Activated T-helper 1 cell treated with anti-CD3 and anti-CD28 coated beads, Interleukin-2, amount 50 U/mL, for 16 hours (primary cell): ENCODE results near the gene DCLRE1C.
"Not testable (repeated sequence)": the region's sequence is repeated elsewhere in the genome, so short reads cannot be mapped to it uniquely, and the experiment has no call there.

ENCODE experiments used
- DNase-seq, 2 donors: peaks; one replicate each; pipeline ENCODE4 v3.0.0-alpha.2; 2020; ENCODE audit warnings: low read depth in 1 of 2, low spot score in 1 of 2

The DCLRE1C gene

DNA sequence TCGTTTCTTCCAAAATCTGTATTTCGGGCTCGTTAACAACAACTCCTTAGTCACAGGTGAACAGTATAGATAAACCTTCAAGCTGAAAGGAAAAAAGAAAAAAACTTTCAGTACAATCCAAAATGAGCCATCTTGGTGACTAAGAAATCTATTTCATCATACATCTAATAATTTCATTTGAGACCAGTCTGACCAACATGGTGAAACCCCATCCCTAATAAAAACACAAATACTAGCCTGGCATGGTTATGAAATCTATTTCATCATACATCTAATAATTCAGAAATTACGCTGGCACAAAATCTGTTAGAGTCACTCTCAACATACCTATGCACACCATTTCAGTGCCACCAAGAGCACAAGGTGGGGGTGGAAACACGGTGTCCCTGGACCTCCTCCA, 8.8 kb downstream of the DCLRE1C start:
- no peak for DNase-seq

- not testable (repeated sequence) for DNase-seq
Observed at GRCh38 chr10:14942950-14943338, 11.0 kb downstream of the DCLRE1C start.

DNA sequence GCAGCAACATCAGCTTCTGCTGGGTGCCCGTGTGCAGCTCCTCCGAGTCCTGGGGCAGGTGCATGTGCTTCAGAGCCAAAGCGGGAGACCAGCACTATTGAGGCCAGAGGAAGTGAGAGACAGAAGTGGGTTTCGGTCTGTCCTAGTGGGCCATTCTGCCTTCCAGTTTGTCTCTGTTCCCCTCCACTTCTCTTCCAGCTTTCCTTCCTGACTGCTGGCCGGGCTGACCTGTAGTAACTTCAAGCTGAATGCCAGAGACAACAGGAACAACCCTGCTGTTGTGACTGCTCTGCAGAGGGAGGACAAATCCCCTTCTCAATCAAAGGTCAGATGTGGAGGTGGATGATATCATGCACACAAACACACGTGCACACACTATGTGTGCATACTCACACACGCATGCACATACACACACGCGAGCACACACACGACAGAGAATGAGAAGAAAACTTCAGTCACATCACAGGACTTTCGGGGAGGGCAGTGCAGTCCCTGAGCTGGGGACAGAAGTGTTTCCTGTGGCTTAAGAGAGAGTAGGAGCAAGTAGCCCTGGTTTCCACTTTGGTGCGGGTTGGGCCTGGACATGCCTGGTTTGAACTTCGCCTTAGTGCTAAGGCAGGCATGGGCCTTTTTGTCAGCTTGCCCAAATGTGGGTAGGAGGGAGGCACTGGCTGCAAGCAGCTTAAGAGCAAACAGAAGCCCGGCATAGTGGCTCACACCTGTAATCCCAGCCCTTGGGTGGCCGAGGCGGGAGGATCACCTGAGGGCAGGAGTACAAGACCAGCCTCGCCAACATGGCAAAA, 11.5 kb downstream of the DCLRE1C start:
- not testable (repeated sequence) for DNase-seq

GRCh38 chr10:14938971-14939370, 14.9 kb downstream of the DCLRE1C start:
- DNase-seq = not testable (repeated sequence)

DNA sequence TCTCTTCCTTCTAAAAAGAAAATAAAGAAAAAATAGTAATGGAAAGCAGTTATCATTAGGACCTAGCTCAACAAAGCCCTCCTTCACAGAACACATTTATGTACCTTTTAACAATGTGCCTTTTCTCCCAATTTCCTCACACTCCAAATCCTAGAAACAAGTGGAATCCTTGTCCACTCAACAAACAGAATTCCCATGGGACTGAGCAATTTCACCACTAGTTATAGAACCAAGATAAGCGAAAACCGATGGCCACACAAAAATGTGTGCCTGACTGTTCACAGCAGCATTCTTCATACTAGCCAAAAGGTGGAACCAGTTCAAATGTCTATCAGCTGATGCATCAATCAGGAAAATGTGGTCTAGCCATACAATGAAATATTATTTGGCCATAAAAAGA, 17.3 kb downstream of the DCLRE1C start:
- DNase-seq = no peak

- no peak for DNase-seq
Observed at GRCh38 chr10:14930610-14931009, 23.3 kb downstream of the DCLRE1C start.

DNA sequence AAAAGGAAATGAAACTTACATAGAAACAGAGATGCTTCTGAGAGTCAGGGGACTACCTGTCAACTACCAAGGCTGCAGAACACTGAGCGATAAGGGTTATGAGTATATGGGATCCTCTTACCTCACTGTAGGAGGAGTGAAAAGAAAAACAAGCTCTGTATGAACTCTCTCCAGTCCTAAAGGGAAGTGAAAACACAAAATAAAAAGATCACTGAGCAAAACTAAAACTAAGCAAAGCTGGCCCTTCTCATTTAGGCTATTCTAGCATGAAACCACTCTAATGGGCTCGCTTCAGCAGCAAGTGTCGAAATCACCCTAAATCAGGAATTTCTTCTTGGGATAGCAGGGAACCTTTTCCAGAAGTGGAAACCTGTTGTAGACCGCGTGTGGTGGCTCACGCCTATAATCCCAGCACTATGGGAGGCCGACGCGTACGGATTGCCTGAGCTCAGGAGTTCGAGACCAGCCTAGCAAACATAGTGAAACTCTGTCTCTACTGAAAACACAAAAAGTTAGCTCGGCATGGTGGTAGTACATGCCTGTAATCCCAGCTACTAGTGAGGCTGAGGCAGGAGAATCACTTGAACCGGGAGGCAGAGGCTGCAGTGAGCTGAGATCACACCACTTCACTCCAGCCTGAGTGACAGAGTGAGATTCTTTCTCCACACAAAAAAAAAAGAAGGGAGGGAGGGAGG, 27.0 kb downstream of the DCLRE1C start:
- no peak for DNase-seq

DNA sequence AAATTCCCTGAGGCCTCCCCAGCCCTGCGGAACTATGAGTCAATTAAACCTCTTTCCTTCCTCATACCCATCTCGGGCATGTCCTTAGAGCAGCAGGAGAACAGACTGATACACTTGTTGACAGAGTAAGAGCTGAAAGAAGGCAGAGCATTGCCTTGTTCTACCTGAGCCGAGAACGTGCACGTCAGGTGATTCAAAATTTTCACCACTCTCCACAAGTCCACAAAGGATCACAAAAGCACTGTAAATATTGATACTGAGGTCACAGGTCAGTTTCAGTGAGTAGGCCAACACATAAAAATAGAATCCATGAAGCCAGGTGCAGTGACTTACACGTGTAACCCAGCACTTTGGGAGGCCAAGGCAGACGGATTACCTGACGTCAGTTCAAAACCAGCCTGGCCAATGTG, 27.8 kb downstream of the DCLRE1C start:
- no peak for DNase-seq

DNA sequence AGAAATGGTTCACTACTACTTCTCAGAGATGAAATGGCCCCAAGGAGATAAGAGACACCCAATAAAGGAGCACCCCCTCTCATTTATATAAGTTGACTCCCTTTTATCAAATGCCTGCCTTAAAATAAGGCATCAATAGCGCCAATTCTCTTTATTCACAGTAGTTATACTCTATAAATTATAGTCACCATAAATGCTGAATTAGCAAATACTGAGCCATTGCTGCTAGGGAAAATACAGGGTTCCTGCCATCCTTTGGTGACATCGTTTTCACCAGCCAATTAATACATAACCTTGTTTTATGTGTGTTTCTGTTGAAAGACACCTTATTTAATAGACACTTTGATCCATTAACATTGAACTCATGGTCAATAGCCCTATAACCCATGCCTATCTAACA, 28.6 kb downstream of the DCLRE1C start:
- DNase-seq = no peak

- no peak for DNase-seq
Observed at GRCh38 chr10:14924013-14924412, 29.9 kb downstream of the DCLRE1C start.

DNA sequence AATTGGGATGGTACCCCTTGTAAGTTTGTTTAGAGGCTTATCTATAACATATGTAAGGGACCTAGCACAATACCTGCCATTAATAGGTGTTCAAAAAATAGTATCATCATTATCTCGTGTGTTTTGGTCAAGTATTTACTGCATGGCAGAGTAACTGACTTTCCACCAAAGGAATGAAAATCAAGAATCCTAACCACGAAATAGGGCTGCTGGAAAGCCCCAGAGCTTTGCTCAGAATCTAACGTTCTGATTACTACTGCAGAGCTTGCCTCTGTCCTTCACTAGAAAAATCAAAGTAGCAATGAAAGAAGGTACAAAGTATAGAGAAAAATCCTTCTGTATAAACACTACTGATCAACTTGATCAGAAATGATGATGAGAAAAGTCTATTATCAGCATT, 34.9 kb downstream of the DCLRE1C start:
- DNase-seq = no peak

GRCh38 chr10:14917827-14918226, 36.1 kb downstream of the DCLRE1C start:
- no peak for DNase-seq

GRCh38 chr10:14916600-14916999, 37.3 kb downstream of the DCLRE1C start:
- no peak for DNase-seq

GRCh38 chr10:14911801-14912200, 42.1 kb downstream of the DCLRE1C start:
- DNase-seq = no peak

DNA sequence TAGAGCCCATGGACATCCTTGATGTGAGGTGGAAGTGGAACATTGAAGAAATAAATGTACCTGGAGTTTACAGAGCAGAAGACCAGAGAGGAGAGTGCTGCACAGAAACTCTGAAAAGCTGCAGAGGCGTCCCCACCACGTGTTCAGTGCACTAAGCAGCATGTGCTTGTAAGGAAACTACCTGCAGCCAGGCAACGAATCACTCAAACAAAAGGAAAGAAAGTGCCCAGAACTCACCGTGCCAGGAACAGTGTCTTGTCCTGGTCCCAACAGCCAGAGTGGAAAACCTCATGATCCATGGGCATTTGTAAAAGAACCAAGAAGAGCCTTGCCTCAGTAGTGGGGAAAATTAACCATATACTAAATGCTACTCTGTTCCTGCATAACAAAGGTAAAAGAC, 42.9 kb downstream of the DCLRE1C start:
- DNase-seq = no peak

DNA sequence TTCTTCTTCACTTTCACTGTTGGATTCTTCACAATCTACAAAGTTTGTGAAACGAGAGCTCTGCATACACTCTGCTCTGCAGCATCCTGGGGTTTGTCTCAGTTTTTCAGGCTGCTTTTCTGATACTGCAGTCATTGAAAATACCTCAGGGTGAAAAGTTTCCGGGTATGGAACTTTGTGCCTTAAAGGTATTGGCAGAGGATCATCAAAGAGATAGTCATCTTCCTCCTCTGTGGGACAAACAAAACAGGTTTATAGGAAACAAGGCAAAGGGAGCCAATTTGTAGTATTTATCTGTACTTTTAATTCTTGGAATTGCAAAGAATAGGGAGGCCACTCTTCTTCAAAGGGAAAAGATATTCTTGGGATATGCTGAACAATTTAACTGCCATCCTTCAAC, 44.8 kb downstream of the DCLRE1C start:
- no peak for DNase-seq

- DNase-seq = not testable (repeated sequence)
Observed at GRCh38 chr10:14907591-14907990, 46.3 kb downstream of the DCLRE1C start.

GRCh38 chr10:14906765-14907164, 47.1 kb downstream of the DCLRE1C start:
- no peak for DNase-seq

- no peak for DNase-seq
Observed at GRCh38 chr10:14905890-14906289, 48.0 kb downstream of the DCLRE1C start.

GRCh38 chr10:14904864-14905263, 49.0 kb downstream of the DCLRE1C start:
- no peak for DNase-seq

DNA sequence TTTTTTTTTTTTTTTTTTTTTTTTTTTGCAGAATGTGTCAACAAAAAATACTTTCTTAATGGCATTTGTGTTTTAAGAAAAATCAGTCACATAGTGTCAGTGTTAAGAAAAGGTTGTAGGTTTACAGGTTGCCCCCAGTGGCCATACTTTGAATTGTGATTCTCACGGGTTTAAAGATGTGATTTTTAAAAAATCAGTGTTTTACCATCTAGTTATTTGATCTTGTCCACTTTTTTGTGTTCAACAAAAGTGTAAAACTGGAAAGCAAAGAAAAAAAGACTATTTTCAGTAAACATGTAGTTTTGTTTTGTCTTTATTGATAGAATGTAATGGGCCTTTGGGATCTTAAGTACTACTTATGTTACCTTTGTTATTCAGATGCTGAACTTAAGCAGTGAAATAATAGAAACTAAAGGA, 49.6 kb downstream of the DCLRE1C start:
- no peak for DNase-seq

DNA sequence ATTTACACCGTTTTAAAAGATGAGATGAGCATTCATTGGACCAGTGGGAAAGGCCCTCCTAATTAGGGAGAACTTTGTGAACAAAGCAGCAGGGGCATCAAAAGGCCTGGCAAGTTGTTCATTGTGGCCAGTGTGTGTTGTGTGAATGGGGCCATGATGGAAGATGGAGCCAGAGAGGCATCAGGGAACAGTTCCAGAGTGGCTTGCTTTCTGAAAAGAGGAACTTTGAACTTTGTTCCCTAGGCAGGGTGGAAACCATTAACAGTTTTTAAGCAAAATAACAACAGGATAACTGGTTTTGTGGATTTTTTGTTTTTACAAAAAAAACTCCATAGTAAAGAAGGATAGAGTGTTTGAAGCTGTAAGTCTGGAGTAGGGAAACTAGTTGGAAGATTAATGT, 62.7 kb downstream of the DCLRE1C start:
- DNase-seq = no peak

DNA sequence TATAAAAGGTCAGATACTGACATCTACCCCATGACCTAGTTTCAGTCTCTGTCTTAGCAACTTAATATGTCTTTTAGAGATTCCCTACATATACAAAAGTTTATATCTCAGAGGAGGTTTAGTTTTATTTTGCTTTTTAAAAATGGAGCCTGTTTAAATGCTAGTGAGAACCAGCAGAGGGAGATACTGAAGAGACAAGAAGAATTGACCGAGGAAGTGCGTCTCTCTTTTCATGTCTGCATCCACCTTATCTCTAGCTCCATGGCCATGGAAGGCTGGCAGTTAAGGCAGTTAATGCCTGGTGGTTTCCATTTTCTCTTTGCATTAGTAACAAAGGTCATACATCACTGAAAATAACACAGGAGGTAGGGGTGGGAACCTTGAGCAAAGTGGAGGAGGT, 64.6 kb downstream of the DCLRE1C start:
- no peak for DNase-seq
